MM.1S (cell line): ENCODE measurements around the gene PZP.

Experiments
- DNase-seq: peaks from one replicate; pipeline ENCODE4 v3.0.0-alpha.2; 2015
- H2AFZ ChIP-seq: fragments of 300-600 bp; sonication (generic); 2 replicates; pipeline ENCODE4 v1.6.0; 2016; ENCODE audit warnings: antibody characterized with exemption, low read length
- H3F3A ChIP-seq: fragments of 300-600 bp; sonication (generic); 2 replicates; pipeline ENCODE4 v1.6.1; 2016; ENCODE audit warnings: mild to moderate bottlenecking, antibody characterized with exemption, low read length, moderate library complexity, mixed read lengths; ENCODE audit not compliant: insufficient read depth
- H3K27ac ChIP-seq: fragments of 300-600 bp; sonication (generic); 2 replicates; pipeline ENCODE4 v1.5.1; 2016; ENCODE audit warnings: mild to moderate bottlenecking, low read length
- H3K27me3 ChIP-seq: fragments of 300-600 bp; sonication (generic); replicated peaks from 2 replicates; pipeline ENCODE4 v1.6.0; 2016; ENCODE audit warnings: low read length; ENCODE audit not compliant: insufficient read depth
- H3K36me3 ChIP-seq: fragments of 300-600 bp; sonication (generic); replicated peaks from 2 replicates; pipeline ENCODE4 v1.6.1; 2016; ENCODE audit warnings: mild to moderate bottlenecking, low read length, mixed read lengths; ENCODE audit not compliant: insufficient read depth
- H3K4me1 ChIP-seq: fragments of 300-600 bp; sonication (generic); 2 replicates; pipeline ENCODE4 v1.6.1; 2016; ENCODE audit warnings: low read length, mixed read lengths
- H3K4me2 ChIP-seq: fragments of 300-600 bp; sonication (generic); 2 replicates; pipeline ENCODE4 v1.6.0; 2016; ENCODE audit warnings: low read depth, low read length
- H3K4me3 ChIP-seq: fragments of 300-600 bp; sonication (generic); 2 replicates; pipeline ENCODE4 v1.5.1; 2016; ENCODE audit warnings: low read length, mixed read lengths
- H3K79me2 ChIP-seq: fragments of 300-600 bp; sonication (generic); 2 replicates; pipeline ENCODE4 v1.6.1; 2016; ENCODE audit warnings: mixed run types, low read length, mixed read lengths
- H3K9ac ChIP-seq: fragments of 300-600 bp; sonication (generic); 2 replicates; pipeline ENCODE4 v1.6.1; 2016; ENCODE audit warnings: low read length, mixed read lengths
- H3K9me2 ChIP-seq: fragments of 300-600 bp; sonication (generic); replicated peaks from 2 replicates; pipeline ENCODE4 v1.6.1; 2016; ENCODE audit warnings: mild to moderate bottlenecking, low read length, mixed read lengths; ENCODE audit not compliant: insufficient read depth
- H3K9me3 ChIP-seq: fragments of 300-600 bp; sonication (generic); replicated peaks from 2 replicates; pipeline ENCODE4 v1.6.1; 2016; ENCODE audit warnings: mild to moderate bottlenecking, low read length, mixed read lengths; ENCODE audit not compliant: insufficient read depth
- H4K20me1 ChIP-seq: fragments of 300-600 bp; sonication (generic); 2 replicates; pipeline ENCODE4 v1.6.1; 2016; ENCODE audit warnings: mild to moderate bottlenecking, low read length, moderate library complexity, mixed read lengths; ENCODE audit not compliant: insufficient read depth
- EZH2 ChIP-seq: fragments of 300-600 bp; sonication (generic); optimal IDR thresholded peaks from 2 replicates; pipeline ENCODE3; 2017; ENCODE audit warnings: low read depth, mild to moderate bottlenecking, antibody characterized with exemption, low read length, mixed read lengths
- EZH2phosphoT487 ChIP-seq: fragments of 300-600 bp; sonication (generic); IDR thresholded peaks from 2 replicates; pipeline ENCODE4 v1.6.1; 2018; ENCODE audit warnings: antibody characterized with exemption, low read length
- TF ChIP-seq, protein P1 (sequence below): fragments of 300-600 bp; sonication (generic); IDR thresholded peaks from 2 replicates; pipeline ENCODE4 v1.5.1; 2016; ENCODE audit warnings: antibody characterized with exemption, low read length, mixed read lengths

The PZP gene

DNA sequence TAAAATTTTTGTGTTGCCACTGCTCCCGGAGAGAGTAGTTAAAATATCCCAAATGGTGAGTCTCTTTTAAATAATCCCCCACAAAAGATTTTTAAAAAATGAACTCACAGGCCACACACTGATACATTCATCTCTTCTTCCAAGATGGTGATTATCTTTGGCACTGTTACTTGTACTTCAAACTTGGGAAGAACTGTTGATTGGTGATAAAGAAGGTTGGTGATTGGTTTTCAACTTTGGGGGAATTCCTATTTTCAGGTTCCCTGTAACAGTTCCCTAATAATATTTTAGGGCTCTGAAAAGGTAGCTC, 99.0 kb downstream of the PZP start:
- Histone ChIP-seq H3K4me2 (no peak overlapping the region), H3K79me2 (no peaks in the 10 kb centered on the region), H3K9me2 (no peaks in the 10 kb centered on the region), H3K27me3 (no peaks in the 10 kb centered on the region), H3K9me3 (no peaks in the 10 kb centered on the region), H3K27ac (no peak overlapping the region), H4K20me1 (no peaks in the 10 kb centered on the region), H3K4me1 (no peaks in the 10 kb centered on the region), H3K4me3 (no peak overlapping the region), H3K9ac (no peak overlapping the region), H2AFZ (no peak overlapping the region), H3K36me3 (no peaks in the 10 kb centered on the region), H3F3A (no peaks in the 10 kb centered on the region)
- no peak for TF ChIP-seq EZH2
- TF ChIP-seq, protein P1, sequence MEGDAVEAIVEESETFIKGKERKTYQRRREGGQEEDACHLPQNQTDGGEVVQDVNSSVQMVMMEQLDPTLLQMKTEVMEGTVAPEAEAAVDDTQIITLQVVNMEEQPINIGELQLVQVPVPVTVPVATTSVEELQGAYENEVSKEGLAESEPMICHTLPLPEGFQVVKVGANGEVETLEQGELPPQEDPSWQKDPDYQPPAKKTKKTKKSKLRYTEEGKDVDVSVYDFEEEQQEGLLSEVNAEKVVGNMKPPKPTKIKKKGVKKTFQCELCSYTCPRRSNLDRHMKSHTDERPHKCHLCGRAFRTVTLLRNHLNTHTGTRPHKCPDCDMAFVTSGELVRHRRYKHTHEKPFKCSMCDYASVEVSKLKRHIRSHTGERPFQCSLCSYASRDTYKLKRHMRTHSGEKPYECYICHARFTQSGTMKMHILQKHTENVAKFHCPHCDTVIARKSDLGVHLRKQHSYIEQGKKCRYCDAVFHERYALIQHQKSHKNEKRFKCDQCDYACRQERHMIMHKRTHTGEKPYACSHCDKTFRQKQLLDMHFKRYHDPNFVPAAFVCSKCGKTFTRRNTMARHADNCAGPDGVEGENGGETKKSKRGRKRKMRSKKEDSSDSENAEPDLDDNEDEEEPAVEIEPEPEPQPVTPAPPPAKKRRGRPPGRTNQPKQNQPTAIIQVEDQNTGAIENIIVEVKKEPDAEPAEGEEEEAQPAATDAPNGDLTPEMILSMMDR = no peak
- TF ChIP-seq EZH2phosphoT487 = no peak
- DNase-seq = no peak

DNA sequence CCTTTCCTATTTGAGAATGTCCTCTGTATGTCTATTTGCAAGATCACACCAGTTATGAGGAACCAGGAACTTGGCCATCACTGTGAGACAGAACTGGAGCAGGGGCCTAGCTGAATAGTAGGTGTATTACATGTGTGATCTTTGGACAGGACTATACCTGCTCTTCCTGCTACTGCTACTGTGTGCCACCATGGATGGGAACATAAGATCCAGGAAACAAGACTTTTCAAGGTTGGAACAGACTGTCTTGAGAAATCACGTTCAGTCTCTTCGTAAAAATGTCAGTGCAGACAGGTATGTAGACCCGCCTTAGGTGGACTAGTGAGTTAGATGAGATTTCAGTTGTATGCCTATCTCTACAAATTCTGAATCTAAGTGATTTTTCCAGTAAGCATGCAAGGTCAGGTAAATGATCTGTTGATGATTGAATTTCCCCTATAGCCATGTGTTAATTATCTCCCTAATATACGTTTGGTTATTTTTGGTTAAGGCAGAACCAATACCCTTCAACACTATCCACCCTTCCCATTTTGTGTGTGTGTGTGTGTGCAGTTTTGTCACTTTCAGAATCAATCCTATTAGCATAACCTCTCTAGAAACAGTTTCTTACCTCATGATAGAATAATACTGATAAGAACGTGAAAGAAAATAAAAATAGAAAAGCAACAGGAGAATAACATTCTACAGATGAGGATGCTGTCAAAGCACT, 99.5 kb downstream of the PZP start:
- Histone ChIP-seq H3K27ac (no peak overlapping the region), H3K4me1 (no peaks in the 10 kb centered on the region), H3K4me2 (no peak overlapping the region), H3F3A (no peaks in the 10 kb centered on the region), H3K36me3 (no peaks in the 10 kb centered on the region), H3K27me3 (no peaks in the 10 kb centered on the region), H3K9me2 (no peaks in the 10 kb centered on the region), H2AFZ (no peak overlapping the region), H3K4me3 (no peak overlapping the region), H3K9ac (no peak overlapping the region), H4K20me1 (no peaks in the 10 kb centered on the region), H3K9me3 (no peaks in the 10 kb centered on the region), H3K79me2 (no peaks in the 10 kb centered on the region)
- no peak for TF ChIP-seq EZH2phosphoT487
- no peak for DNase-seq

DNA sequence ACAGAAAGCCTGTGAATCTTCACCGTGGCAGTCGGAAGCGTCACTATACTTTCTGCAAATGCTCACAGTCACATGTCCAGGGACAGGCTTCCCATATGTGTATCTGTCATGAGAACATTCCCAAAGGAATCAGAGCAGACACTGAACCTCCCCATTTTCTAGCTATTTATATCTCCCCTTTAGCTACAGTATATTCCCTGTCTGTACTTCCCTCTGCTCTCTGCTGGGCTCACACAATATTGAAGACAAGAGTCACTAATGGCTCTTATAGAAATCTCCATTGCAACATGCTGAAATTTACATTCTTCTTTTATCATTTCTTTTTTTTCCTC, 100.7 kb downstream of the PZP start:
- Histone ChIP-seq H3K9ac (no peak overlapping the region), H4K20me1 (no peaks in the 10 kb centered on the region), H2AFZ (no peak overlapping the region), H3K9me2 (no peaks in the 10 kb centered on the region), H3K9me3 (no peaks in the 10 kb centered on the region), H3K36me3 (no peaks in the 10 kb centered on the region), H3F3A (no peaks in the 10 kb centered on the region), H3K4me2 (no peak overlapping the region), H3K4me1 (no peaks in the 10 kb centered on the region), H3K79me2 (no peaks in the 10 kb centered on the region), H3K4me3 (no peak overlapping the region), H3K27ac (no peak overlapping the region), H3K27me3 (no peaks in the 10 kb centered on the region)
- no peak for DNase-seq
- TF ChIP-seq EZH2 (no peak), EZH2phosphoT487 (no peak)
- TF ChIP-seq, protein P1 = no peak

DNA sequence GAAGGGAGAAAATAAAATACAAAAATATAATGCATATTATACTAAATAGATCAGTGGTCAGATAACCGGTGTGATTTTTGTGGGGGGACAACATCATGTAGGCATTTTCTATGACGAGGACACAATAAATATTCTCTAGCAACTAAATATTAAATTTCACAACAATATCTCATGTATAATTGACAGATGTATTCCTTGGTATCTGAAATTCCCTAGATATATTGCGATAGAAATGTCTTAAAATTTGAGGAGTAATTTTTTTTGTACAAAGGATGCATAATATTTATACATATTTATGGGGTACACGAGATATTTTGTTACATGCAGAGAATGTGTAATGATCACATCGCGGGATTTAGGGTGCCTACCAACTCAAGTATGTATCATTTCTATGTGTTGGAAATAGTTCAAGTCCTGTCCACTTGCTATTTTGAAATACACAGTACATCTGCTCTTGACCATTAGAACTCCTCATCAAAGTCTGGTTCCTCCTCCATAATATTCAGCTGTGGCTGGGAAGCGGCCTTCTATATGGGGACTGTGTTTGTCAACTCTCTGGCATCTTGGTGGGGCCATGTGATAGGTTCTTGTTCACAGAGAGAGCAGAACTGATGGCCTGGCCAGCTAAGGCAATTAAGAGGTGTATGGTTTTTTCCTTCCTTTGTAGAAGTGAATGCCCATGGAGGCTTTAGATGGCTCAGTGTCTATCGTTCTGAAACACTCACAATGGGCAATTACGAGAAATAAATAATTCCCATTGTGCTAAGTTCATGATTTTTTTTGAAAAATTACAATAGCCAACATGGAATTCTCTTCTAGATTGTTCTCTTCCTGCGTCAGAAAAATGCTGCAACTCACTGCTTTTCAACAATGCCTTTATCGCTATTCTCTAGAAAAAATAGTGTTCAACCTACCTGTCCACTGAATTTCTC, 101.3 kb downstream of the PZP start:
- no peaks in the 10 kb centered on the region for H3K79me2 ChIP-seq
- H3K27me3 ChIP-seq = no peaks in the 10 kb centered on the region
- no peaks in the 10 kb centered on the region for H3F3A ChIP-seq
- H3K9me2 ChIP-seq = no peaks in the 10 kb centered on the region
- no peak overlapping the region for H2AFZ ChIP-seq
- no peaks in the 10 kb centered on the region for H3K4me1 ChIP-seq
- no peak for DNase-seq
- H4K20me1 ChIP-seq = no peaks in the 10 kb centered on the region
- no peaks in the 10 kb centered on the region for H3K36me3 ChIP-seq
- no peak overlapping the region for H3K4me2 ChIP-seq
- TF ChIP-seq, protein P1 = no peak
- no peak for TF ChIP-seq EZH2phosphoT487
- no peaks in the 10 kb centered on the region for H3K9me3 ChIP-seq
- H3K27ac ChIP-seq = no peak overlapping the region
- H3K9ac ChIP-seq = no peak overlapping the region
- H3K4me3 ChIP-seq = no peak overlapping the region
